ENCODE results near the gene PAFAH2. TPM values are rescaled to one million over a fixed set of nuclear protein-coding genes. Genes with fewer than 3 reads are reported as not detected.

The PAFAH2 gene
- polyA plus RNA-seq, 1 of the 3 experiments (the other 2 are of a cell fraction) = 10.8 TPM

GRCh38 chr1:25996966-25997827 is 666 bp downstream of the PAFAH2 start (continued):
- no peak for TF ChIP-seq CTCF (IDR thresholded peaks at IDR 0.05)

GRCh38 chr1:25994402-25995150 is 3.3 kb downstream of the PAFAH2 start:
- H3F3A ChIP-seq (replicated peaks; ENCODE audit: insufficient read depth) = no peaks in the 10 kb centered on the region
- H4K20me1 ChIP-seq (ENCODE audit: insufficient read depth) = no peaks in the 10 kb centered on the region
- peaks cover 19% of the 10 kb centered on the region for H3K79me2 ChIP-seq (ENCODE audit: insufficient read depth)
- H3K9ac ChIP-seq = no peak overlapping the region
- ChIA-PET CTCF (interaction anchor here (0.5 to 14.4 kb wide), 7 partner anchors 8 to 430 kb away, joined by 3 to 344 read pairs (median 3); partner anchors contain the start of gene STMN1), POLR2A (interaction anchor here (1.3 to 1.6 kb wide), 2 partner anchors 98 to 100 kb away, joined by 4 to 6 read pairs; no protein-coding TSS in a partner anchor)
- H3K4me3 ChIP-seq (ENCODE audit: low read depth in 2 of 2, low read length in 1 of 2) = no peak overlapping the region
- peaks cover 0 to 5% of the 10 kb centered on the region in 2 experiments for H3K36me3 ChIP-seq (replicated peaks in 1 of 2; ENCODE audit: control insufficient read depth in 1 of 2, insufficient read depth in 2 of 2, low read length in 1 of 2)
- H3K9me2 ChIP-seq = no peaks in the 10 kb centered on the region
- H2AFZ ChIP-seq (ENCODE audit: low read depth) = no peak overlapping the region
- no peak overlapping the region for H3K4me2 ChIP-seq
- H3K27me3 ChIP-seq (ENCODE audit: insufficient read depth) = no peaks in the 10 kb centered on the region
- H3K27ac ChIP-seq (ENCODE audit: low read depth in 2 of 2, low read length in 1 of 2) = no peak overlapping the region
- H3K9me3 ChIP-seq = no peaks in the 10 kb centered on the region
- no peak for DNase-seq
- WGBS (ENCODE audit: low lambda C conversion rate) = 97% methylated on average over 3 of the region's 3 CpGs
- H3K4me1 ChIP-seq (ENCODE audit: control insufficient read depth in 1 of 2, insufficient read depth in 2 of 2, low read depth in 1 of 2, low read length in 1 of 2) = peaks cover 5 to 21% of the 10 kb centered on the region in 2 experiments; a peak in 3 of 4 replicates
- TF ChIP-seq TCF12 (IDR thresholded peaks at IDR 0.05) (no peak), RFX5 (IDR thresholded peaks at IDR 0.05; ENCODE audit: low read length) (no peak), CHD2 (IDR thresholded peaks at IDR 0.05; ENCODE audit: low read length, partially characterized antibody) (no peak), USF1 (IDR thresholded peaks at IDR 0.05; ENCODE audit: borderline replicate concordance, low read depth) (no peak), REST (IDR thresholded peaks at IDR 0.05; ENCODE audit: low read depth, low read length) (no peak), NFIC (IDR thresholded peaks at IDR 0.05; ENCODE audit: borderline replicate concordance) (no peak), ZBTB33 (IDR thresholded peaks at IDR 0.05; ENCODE audit: borderline replicate concordance, low read depth) (no peak), FOSL2 (IDR thresholded peaks at IDR 0.05; ENCODE audit: borderline replicate concordance, low read depth) (no peak), EP300 (IDR thresholded peaks at IDR 0.05; ENCODE audit: borderline replicate concordance in 1 of 2, low read depth in 1 of 2, low read length in 1 of 2) (no peak), POLR2AphosphoS5 (IDR thresholded peaks at IDR 0.05; ENCODE audit: low read depth, low read length) (no peak), MEF2A (IDR thresholded peaks at IDR 0.05; ENCODE audit: borderline replicate concordance, low read depth) (no peak), NRF1 (IDR thresholded peaks at IDR 0.05; ENCODE audit: low read depth, low read length) (no peak), RAD21 (IDR thresholded peaks at IDR 0.05; ENCODE audit: low read length) (no peak), FOXJ3 (CRISPR knock-in tag; IDR thresholded peaks at IDR 0.05) (no peak), TEAD4 (IDR thresholded peaks at IDR 0.05; ENCODE audit: borderline replicate concordance, insufficient read depth) (no peak), SIN3A (IDR thresholded peaks at IDR 0.05; ENCODE audit: borderline replicate concordance, low read depth, low read length) (no peak), TAF1 (IDR thresholded peaks at IDR 0.05; ENCODE audit: borderline replicate concordance, low read depth, low read length) (no peak)

Measured in SK-N-SH (cell line).